HG03095 (cell line): ENCODE measurements around the gene CLSTN2.

ENCODE experiments used
- ATAC-seq: cut with Tn5 transposase; IDR thresholded peaks from one replicate; pipeline ENCODE4 v1.9.1; 2021; ENCODE audit warnings: moderate library complexity; ENCODE audit not compliant: unreplicated experiment

CLSTN2 gene

DNA sequence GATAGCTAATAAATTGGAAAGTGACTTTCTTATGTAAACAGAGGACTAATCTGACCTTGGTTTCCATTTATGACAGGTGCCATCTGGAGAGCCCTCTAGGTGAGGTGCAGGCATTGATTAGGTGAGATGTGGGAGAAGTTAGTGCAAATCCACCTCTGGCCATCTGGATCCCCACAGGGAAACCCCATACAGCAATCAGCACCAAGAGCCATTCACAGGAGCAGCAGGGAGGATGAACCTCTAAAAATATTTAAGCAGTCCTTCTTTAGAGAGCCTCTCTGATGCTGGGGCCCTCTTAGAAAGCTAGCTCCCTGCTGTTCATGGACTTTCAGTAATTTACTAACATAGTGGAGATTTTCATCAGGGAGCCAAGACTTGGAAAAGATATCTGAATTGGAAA is 69.3 kb downstream of the CLSTN2 start:
- ATAC-seq, result no peak

GRCh38 chr3:140006331-140006730 is 71.3 kb downstream of the CLSTN2 start:
- ATAC-seq, result no peak

- no peak for ATAC-seq
Measured at GRCh38 chr3:140007081-140007480, 72.1 kb downstream of the CLSTN2 start.

DNA sequence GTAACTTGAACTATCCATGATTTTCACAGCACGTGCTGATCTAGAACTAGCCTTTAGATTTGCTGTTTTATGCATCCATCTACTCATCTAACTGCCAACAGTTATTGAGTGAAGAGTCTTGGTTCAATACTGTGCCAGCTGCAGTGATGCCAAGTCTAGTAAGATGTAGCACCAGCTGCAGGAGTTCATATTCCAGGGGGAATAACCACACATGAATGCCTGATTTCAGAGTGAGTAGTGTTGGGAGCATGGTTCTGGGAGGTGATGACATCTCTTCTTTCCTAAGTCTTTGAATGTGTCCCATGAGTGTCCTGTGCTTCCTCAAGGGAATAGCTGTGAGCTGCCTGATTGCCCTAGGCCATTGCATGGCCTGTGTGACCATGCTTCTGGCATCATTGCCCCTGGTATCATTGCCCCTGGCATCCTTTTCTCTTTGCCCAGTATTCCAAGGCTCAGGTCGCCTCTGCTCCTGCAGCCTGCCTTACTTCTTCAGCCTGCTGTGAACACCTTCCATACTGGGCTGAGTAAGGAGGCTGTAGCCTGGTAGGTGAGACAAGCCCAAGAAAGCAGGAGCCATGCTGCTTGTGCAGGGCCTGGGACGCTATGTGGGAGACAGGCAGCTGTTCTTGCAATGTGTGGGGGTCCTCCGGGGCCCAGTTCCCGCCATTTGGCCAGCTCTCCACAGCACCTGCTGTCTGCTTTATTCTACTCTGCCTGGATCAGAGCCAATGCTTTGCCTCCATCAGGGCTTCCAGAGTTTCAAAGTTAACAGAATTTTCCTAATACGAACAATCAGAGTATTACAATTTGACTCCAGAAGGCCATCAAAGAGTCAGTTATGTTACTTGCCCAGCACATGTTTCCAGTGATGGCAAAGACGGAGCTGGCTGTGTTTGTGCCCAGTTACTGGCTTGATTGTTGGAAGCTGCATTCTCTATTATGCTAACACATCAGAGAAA is 73.2 kb downstream of the CLSTN2 start:
- no peak for ATAC-seq

GRCh38 chr3:140010391-140010790 is 75.4 kb downstream of the CLSTN2 start:
- no peak for ATAC-seq

GRCh38 chr3:140011086-140011485 is 76.1 kb downstream of the CLSTN2 start:
- ATAC-seq, result no peak

- no peak for ATAC-seq
Measured at GRCh38 chr3:140011611-140012277, 76.8 kb downstream of the CLSTN2 start.

GRCh38 chr3:140013220-140013619 is 78.2 kb downstream of the CLSTN2 start:
- ATAC-seq, result no peak

- ATAC-seq, result no peak
Measured at GRCh38 chr3:140014831-140015495, 80.0 kb downstream of the CLSTN2 start.

DNA sequence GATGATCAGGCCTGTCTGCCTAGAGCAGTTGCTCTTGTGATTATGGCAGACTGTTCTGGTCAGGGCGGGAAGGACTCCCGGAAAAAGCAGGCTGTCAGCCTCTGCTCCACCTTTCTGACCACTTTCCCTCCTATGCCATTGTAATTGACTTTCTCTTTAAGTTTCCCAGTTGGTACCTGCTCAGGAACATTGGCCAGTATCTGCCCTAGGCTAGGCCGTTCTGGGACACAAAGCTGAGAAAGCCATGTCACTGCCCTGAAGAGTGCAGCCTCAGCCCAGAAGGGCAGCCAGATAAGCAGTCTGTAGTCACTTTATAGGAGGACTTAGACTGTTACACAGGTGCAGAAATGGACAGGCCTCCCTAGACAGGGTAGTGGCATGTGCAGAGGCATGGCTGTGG is 80.8 kb downstream of the CLSTN2 start:
- no peak for ATAC-seq

GRCh38 chr3:140018556-140018955 is 83.6 kb downstream of the CLSTN2 start:
- ATAC-seq, result no peak

DNA sequence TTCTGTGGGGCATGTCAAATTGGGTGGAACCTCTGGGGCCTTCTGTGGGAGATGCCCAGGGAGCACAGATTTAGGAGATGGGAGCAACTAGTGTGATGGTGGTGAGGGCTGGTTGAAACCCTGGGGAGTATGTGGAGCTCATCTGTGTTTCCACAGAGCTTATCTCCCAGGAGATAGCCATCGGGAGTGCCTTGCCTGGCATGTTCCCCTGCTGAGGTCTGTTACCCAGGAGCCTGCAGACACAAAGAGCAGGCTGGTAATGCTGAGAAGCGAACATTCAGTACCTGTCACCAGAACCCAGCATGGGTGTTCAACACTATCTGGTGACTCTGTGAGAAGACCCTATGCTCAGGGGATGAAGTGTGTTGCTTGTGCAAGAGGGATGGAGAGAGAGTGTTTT is 85.0 kb downstream of the CLSTN2 start:
- ATAC-seq, result no peak

DNA sequence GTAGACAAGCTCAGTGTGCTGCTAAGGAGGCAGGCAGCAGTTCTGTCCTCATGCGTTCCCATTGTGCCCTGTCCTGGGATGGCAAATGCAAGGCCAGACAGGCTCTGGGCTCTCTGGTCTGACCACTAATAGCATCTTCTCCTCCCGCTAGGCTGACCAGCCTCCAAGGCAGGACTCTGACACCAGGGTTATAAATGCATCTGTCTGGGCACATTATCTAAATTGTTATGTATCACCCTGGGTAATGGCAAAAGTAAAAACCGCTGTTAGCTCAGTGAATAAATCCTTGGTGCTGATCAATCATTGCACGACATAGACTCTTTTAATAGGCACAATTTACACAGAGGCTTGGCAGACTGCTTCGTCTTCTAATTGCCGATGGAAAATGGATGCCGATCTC is 85.6 kb downstream of the CLSTN2 start:
- ATAC-seq, result no peak

- ATAC-seq, result no peak
Measured at GRCh38 chr3:140021269-140021668, 86.3 kb downstream of the CLSTN2 start.

- ATAC-seq, result no peak
Measured at GRCh38 chr3:140022066-140022770, 87.2 kb downstream of the CLSTN2 start.

DNA sequence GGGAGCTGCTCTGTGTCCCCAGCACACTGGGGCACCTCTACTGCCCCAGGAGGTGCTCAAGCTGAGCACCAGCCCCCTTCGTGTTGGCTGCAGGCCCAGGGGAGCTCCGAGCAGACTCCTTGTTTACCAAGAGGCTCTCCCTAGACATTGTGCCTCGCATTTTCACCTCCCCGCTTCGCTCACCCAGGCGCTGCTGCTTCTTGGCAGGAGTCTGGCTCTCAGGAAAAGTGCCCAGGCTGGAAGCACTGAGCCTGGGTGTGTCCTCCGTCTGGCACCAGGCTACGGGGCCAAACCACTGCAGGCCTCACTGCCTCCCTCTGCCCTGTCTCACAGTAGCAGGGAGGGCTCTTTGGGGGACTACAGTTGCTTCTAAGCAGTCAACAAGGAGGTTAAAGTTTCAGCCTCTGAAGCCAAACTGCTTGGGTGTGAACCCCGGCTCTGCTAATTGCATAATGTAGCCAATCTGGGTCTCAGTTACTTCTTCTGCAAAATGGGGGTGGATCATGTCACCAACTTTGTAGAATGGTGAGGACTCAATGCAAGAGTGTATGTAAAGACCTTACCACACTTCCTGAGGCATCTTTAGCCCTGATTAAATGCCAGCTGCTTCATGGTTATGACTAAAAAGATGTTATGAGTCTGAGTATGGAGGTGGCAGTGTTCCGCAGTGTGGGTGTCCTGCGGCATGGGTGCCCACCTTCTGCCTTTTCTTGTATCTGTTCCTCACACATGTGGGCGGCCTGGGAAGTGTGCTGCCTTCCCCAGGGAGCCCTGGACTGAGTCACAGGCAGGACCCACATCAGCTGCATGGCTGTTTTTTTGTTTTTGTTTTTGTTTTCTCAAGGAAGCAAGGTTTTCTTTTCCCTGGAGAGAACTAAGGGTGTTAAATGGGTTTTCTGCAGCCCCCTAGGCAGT is 88.9 kb downstream of the CLSTN2 start:
- ATAC-seq, result no peak

GRCh38 chr3:140031170-140031569 is 96.2 kb downstream of the CLSTN2 start:
- ATAC-seq, result no peak

GRCh38 chr3:140034058-140034457 is 99.1 kb downstream of the CLSTN2 start:
- ATAC-seq, result no peak

DNA sequence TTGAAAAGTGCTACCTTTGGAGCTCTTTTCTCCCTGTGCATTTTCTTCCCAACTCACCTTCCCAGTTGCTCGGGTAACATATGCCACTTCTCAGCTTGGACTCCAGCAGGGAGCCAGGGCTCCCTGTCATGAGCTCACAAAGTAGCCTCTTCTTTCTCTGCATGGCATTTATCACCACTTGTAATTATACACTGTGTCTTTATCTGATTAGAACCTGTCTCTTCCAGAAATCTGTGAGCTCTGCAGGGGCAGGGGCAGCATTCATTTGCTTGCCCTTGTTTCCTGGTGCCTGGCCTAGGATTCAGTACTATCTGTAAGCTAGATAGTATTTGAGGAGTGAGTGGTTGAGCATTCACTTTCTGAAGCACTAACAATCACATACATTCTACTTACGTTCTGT is 100.9 kb downstream of the CLSTN2 start:
- ATAC-seq, result no peak

DNA sequence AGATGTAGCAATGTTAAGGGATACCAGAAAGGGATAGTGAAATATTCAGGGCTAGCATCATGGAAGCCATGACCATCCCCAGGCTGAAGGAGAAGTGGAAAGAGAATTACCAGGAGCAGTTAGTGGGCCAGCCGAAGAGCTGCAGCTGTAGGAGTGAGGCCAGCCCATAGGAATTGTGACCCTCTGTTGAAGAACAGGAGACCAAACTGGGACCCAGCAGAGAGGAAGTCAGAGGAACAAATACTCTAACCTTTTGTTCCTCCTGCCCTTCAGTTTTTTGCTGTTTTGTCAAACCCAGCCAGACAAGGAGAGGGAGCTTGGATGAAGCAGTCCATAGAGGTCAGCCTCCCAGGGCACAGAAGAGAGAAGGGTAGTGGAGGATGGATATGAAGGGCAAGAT is 115.4 kb downstream of the CLSTN2 start:
- no peak for ATAC-seq
